ENCODE results near the gene KCNQ1.

KCNQ1 gene

DNA sequence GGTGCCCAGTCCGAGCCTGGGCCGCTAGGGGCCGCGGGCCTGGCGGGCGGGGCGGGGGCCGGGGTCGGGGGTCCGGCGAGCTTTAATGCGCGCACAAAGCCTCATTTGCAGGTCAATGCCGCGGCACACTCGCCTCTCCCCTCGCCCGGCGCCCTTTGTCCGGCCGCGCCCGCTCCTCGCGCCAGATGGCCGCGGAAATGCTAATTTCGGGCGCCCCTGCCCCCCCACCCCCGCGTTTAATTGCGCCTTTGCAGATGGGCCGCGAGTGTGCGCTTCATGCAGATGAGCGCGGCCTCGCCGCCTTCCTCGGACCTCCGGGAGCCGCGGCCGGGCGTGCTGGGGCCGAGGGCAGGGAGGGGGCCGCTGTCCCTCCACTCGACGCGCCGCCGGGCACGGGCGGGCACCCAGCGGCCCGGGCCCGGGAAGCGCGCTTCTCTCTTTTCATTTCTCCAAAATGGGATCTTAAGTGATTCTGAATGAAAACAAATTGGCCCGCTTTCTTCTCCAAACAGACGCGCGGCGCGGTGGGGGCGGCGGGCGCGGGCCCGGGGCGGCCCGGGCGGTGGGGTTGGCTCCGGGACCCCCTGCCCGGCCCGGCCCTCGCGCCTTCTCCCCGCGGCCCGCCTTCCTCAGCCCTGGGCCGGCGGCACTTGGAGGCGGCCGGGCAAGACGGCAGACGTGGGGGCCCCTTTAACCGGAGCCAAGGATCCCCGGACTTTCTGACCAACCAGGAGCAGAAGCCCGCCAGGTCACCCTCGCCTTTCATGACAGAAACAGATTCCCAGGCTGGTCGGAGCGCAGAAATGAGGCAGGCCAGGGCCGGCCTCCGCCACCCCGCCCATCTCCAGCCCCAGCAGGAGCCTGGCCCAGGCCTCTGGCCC, 417.8 kb downstream of the KCNQ1 start:
- Histone ChIP-seq H3K4me1 (ENCODE audit: insufficient read depth, low read length) (no peaks in the 10 kb centered on the region), H3K27me3 (ENCODE audit: insufficient read depth, low read length, poor library complexity) (no peaks in the 10 kb centered on the region), H3K27ac (ENCODE audit: low read length) (no peak overlapping the region), H3K36me3 (ENCODE audit: insufficient read depth, low read length) (no peaks in the 10 kb centered on the region), H2AFZ (ENCODE audit: low read depth, low read length) (no peak overlapping the region), H3K9me3 (ENCODE audit: insufficient read depth, low read length, severe bottlenecking) (no peaks in the 10 kb centered on the region), H3K4me2 (ENCODE audit: insufficient read depth, low read length) (no peak overlapping the region), H3K79me2 (ENCODE audit: insufficient read depth, low read length) (no peaks in the 10 kb centered on the region), H4K20me1 (ENCODE audit: insufficient read depth, low read length) (0 out of 2 replicates have a peak, but pooled peaks cover 5% of the 10 kb centered on the region), H3K9ac (ENCODE audit: low read depth, low read length) (no peak overlapping the region), H3K4me3 (ENCODE audit: low read depth in 1 of 2, low read length in 2 of 2) (no peak overlapping the region)
- ATAC-seq (ENCODE audit: insufficient read depth, low read depth) = no peak
- DNase-seq = no peak
- TF ChIP-seq, protein P1, sequence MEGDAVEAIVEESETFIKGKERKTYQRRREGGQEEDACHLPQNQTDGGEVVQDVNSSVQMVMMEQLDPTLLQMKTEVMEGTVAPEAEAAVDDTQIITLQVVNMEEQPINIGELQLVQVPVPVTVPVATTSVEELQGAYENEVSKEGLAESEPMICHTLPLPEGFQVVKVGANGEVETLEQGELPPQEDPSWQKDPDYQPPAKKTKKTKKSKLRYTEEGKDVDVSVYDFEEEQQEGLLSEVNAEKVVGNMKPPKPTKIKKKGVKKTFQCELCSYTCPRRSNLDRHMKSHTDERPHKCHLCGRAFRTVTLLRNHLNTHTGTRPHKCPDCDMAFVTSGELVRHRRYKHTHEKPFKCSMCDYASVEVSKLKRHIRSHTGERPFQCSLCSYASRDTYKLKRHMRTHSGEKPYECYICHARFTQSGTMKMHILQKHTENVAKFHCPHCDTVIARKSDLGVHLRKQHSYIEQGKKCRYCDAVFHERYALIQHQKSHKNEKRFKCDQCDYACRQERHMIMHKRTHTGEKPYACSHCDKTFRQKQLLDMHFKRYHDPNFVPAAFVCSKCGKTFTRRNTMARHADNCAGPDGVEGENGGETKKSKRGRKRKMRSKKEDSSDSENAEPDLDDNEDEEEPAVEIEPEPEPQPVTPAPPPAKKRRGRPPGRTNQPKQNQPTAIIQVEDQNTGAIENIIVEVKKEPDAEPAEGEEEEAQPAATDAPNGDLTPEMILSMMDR (IDR thresholded peaks at IDR 0.05; ENCODE audit: borderline replicate concordance, extremely low read depth, low read length, poor library complexity, severe bottlenecking) = no peak
- no peak for TF ChIP-seq EZH2 (IDR thresholded peaks at IDR 0.05; ENCODE audit: borderline replicate concordance, low read depth, low read length, severe bottlenecking)

DNA sequence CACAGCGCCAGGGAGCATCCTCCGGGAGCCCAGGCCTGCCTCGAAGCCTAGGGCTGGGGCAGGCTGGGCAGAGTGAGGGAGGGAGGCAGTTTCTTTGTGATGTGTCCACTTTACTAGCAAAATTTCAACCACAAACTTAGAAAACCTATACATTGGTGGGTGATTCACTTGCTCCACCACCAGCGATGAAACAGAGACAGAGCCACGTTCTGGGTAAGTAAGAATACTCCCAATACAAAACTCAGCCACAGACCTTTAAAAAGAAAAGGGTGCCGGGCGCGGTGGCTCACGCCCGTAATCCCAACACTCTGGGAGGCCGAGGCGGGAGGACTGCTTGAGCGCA, 418.4 kb downstream of the KCNQ1 start:
- H3K36me3 ChIP-seq (ENCODE audit: insufficient read depth, low read length) = no peaks in the 10 kb centered on the region
- DNase-seq (no peak), ATAC-seq (ENCODE audit: insufficient read depth, low read depth) (no peak)
- H3K4me3 ChIP-seq (ENCODE audit: low read depth in 1 of 2, low read length in 2 of 2) = no peak overlapping the region
- H3K79me2 ChIP-seq (ENCODE audit: insufficient read depth, low read length) = no peaks in the 10 kb centered on the region
- H3K4me2 ChIP-seq (ENCODE audit: insufficient read depth, low read length) = no peak overlapping the region
- H3K9ac ChIP-seq (ENCODE audit: low read depth, low read length) = no peak overlapping the region
- H3K27ac ChIP-seq (ENCODE audit: low read length) = no peak overlapping the region
- no peaks in the 10 kb centered on the region for H3K9me3 ChIP-seq (ENCODE audit: insufficient read depth, low read length, severe bottlenecking)
- no peaks in the 10 kb centered on the region for H3K27me3 ChIP-seq (ENCODE audit: insufficient read depth, low read length, poor library complexity)
- H4K20me1 ChIP-seq (ENCODE audit: insufficient read depth, low read length) = 0 out of 2 replicates have a peak, but pooled peaks cover 5% of the 10 kb centered on the region
- TF ChIP-seq, protein P1 (IDR thresholded peaks at IDR 0.05; ENCODE audit: borderline replicate concordance, extremely low read depth, low read length, poor library complexity, severe bottlenecking) = no peak
- TF ChIP-seq EZH2 (IDR thresholded peaks at IDR 0.05; ENCODE audit: borderline replicate concordance, low read depth, low read length, severe bottlenecking) = no peak
- no peaks in the 10 kb centered on the region for H3K4me1 ChIP-seq (ENCODE audit: insufficient read depth, low read length)
- no peak overlapping the region for H2AFZ ChIP-seq (ENCODE audit: low read depth, low read length)

DNA sequence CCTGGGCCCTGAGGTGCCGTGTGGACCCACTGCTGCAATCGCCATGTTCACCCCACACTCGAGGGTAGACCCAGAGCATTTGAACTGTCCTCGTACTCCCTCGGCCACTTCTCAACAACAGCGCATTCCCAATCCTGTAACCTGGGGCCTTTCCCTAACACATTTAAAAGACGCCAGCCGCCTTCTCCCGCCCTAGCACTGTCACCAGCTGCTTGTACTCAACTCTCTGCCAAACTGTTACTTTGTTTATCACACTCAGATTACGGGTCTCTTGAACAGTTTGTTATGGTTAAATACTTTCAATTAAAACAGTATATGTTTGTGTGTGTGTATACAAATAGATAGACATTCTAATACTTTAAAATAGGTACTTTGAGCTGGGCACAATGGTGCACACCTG, 420.1 kb downstream of the KCNQ1 start:
- Histone ChIP-seq H3K27me3 (ENCODE audit: insufficient read depth, low read length, poor library complexity) (no peaks in the 10 kb centered on the region), H3K9me3 (ENCODE audit: insufficient read depth, low read length, severe bottlenecking) (no peaks in the 10 kb centered on the region), H4K20me1 (ENCODE audit: insufficient read depth, low read length) (0 out of 2 replicates have a peak, but pooled peaks cover 5% of the 10 kb centered on the region), H3K36me3 (ENCODE audit: insufficient read depth, low read length) (no peaks in the 10 kb centered on the region), H3K4me2 (ENCODE audit: insufficient read depth, low read length) (no peak overlapping the region), H3K4me1 (ENCODE audit: insufficient read depth, low read length) (no peaks in the 10 kb centered on the region), H3K9ac (ENCODE audit: low read depth, low read length) (no peak overlapping the region), H3K27ac (ENCODE audit: low read length) (no peak overlapping the region), H3K4me3 (ENCODE audit: low read depth in 1 of 2, low read length in 2 of 2) (no peak overlapping the region), H2AFZ (ENCODE audit: low read depth, low read length) (no peak overlapping the region), H3K79me2 (ENCODE audit: insufficient read depth, low read length) (no peaks in the 10 kb centered on the region)
- ATAC-seq (ENCODE audit: insufficient read depth, low read depth) (no peak), DNase-seq (no peak)
- TF ChIP-seq, protein P1 (IDR thresholded peaks at IDR 0.05; ENCODE audit: borderline replicate concordance, extremely low read depth, low read length, poor library complexity, severe bottlenecking) = no peak
- TF ChIP-seq EZH2 (IDR thresholded peaks at IDR 0.05; ENCODE audit: borderline replicate concordance, low read depth, low read length, severe bottlenecking) = no peak
